Activated CD4-positive, CD25-positive, alpha-beta regulatory T cell (primary cell): ENCODE results near the gene ZFPL1.

Experiments used
- DNase-seq, 4 experiments: peaks; one replicate each; lab custom pipeline; 2025; lab: John Stamatoyannopoulos, UW

The ZFPL1 gene

DNA sequence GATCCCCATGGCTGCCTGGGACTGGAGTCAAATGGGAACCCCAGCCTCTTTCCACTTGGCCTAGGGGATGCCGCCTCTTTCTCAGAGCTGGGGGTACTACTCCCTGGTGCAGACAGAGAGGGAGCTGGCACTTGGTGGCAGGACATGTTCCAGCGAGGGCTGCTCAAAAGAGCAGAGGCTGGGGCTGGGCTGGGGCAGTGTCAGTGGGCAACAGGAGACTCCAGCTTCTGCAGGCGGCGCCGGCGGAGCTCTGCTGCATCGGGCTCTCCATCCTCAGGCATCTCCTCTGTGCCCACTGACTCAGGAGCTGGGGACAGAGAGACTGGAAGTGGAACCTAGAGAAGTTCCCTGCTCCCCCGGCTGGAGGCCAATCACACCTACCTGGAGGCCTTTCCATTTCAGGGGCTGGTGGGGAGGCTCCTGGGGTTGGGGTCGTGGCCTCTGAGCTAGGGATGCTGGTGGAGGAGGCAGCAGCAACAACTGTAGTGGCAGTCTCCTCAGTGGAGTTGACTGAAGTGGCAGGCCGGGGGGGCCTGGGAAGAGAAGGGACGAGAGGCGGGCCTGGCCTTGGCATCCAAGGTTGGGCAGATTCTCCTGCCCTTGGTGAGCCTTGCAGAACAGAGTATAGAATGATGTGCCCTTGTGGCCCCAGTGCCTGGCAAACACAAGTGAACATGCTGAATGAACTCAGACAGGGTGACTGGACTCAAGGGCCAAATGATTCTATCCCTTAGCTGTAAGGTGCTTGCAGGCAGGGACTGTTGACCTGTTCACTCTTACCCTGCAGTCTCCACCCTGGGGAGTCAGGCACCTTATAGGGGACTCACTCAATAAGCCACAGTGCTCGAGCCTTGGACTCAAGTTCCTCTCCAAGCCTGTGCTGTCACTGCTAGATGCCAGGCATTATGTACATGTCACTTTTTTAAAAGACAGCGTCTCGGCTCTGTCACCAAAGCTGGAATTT lies 44.4 kb downstream of the ZFPL1 start:
- no peak for DNase-seq

DNA sequence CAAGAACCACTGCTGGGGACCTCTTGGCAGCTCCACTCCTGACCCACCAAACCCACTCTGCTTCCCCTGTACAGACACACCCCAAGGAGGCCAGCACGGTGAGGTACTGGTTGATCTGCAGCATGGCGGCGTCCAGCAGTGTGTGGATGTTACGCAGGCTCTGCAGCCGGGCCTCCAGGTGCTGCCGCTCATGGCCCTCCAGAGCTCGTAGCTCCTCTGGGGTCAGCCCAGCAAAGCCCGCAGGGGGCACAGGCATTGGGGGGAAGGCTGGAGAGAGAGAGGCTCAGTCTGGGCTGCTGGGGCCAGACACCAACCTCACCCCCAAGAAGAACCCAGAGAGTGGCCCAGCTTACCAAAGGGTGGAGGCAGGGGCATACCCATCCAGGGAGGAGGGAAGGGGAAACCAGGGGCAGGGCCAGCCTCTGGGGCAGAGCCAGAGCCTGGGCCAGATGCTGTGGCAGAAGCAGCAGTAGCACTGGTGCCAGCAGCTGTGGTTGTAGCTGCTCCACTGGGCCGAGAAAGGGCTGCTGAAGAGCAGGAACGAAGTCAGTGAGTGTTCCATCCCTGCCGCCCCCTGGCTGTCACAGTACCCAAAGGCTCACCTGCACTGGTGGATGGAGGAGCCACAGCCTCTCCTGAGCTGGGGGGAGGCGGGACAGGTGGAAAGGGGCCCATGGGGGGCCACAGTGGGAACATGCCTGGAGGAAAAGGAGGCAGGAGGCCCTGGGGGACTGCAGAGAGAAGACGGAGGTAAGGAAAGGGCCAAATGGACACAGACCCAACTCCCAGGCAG lies 45.8 kb downstream of the ZFPL1 start:
- no peak for DNase-seq

DNA sequence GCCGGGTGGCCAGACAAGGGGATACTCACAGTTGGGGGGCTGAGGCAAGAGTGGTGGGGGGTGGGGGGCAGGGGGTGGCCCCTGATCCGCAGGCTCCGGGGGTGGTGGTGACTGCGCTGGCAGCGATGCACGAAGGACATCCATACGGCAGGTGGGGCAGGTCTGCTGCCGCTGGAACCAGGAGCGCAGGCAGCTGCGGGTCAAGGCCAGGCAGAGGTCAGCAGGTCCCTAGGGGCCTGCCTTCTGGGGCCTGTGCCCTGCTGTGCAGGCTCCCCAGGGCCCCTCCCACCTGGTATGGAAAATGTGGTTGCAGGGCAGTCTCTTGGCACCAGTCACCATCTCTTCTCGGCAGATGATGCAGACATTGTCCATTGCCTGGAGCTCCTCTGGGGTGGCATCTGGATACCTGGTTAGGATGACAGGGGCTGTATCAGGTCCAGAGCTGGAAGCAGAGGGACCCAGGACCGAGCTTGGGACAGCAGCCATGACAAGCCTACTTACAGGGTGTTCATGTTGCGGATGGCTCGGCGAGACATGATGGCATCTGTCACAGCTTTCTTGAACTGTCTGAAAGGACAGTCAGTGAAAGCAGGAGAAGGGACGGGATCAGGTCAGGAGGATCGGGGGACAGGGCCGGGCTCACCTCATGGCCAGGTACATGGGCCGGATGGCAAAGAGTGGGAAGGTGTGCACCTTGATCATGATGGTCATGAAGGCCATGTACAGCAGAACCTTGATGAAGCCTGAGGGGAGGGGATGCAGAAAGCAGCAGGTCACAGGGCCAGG lies 46.8 kb downstream of the ZFPL1 start:
- DNase-seq = no peak

DNA sequence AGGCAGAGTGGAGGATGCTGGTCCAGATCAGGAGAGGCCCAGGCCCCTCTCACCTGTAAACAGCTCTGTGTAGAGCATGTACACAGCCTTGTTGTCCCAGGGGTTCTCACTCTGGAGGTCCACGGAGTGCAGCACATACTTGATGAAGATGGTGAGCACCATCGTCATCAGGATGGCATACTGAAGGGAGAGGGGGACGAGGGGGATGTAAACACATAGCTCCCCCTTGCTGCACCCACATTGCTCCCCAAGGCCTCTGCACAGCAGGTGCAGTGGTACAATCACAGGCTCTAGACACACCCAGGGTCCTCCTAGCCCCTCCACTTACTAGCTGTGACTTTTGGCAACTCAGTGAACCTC lies 47.4 kb downstream of the ZFPL1 start:
- DNase-seq = no peak

DNA sequence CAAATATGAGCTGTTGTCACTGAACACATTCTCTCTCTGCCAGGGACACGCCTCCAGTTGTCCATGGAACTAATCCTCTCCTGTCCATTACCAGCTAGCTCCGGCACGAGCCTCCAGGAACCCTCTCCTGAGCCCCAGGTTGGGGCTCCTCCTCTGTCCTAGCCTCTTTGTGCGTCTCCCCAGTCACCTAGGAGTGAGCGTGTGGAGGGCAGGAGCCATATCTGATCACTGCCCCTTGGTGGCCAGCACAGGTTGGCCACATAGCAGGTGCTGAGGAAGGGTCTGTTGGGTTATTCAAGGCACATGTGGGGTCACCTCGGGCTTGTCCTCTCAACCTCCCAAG lies 47.8 kb downstream of the ZFPL1 start:
- DNase-seq = no peak

DNA sequence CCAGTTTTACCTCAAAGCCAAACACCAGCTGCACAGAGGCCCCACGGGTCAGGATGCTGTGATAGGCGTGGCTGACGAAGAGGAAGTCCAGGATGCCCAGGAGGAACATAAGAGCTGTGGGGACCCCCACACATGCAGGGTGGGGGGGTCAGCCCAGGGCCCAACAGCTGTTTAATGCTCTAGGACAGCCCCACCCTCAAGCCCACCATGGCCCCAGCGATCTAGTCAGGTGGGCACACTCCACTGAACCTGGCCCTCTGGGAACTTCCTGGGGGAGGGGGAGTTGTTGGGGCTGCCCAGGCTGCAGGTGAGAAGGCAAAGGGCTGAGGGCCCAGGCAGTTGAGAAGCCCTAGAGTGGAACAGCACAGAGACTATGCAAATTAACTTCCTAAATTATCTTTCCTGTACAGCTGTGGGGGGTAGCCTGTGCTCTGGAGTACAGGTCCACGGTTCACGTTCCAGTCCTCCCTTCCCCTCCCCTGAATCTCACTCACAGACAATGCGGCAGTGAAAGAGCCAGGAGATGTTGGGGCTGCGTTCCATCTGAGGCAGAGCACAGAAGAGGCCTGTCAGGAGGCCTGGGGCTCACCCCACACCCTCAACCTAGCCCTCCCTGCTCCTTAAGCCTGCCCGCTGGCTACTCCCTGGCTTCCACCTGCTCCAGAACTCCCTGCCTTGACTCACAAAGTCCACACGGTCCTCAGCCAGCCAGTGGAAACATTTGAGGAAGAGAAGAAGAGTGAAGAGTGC lies 48.4 kb downstream of the ZFPL1 start:
- no peak for DNase-seq

DNA sequence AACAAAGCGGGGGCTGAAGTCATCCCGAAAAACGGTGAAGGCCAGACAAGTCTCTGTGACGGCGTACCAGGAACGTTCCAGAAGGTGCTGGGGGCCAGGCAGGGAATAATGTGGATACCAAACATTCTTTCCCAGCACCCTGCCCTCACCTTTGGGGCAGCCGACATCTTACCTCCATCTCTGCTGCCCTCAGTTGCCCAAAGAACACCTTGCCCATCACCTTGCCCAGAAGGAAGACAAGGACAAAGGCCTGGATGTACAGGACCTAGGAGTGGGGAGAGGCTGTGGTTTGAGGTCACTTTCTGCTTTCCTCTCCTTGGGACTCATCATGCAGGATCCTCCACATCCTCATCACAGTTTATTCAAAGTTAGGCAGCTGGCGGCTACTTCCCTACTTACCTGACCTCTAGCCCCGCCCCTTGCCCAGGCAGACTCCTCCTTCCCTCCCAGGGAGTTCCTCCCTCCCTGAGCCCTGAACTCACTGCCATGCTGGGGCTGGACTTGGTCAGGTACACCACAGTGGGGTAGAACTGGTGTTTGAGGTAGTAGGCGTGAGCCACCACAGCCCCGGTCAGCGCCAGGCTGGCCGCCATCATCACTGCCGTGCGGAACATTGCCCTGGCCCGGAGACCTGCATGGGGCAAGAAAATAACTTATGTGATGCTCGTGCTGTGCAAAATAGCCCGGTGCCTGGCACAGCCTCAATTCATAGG lies 49.1 kb downstream of the ZFPL1 start:
- DNase-seq = peak in 1 of 4 experiments; percentile 18

DNA sequence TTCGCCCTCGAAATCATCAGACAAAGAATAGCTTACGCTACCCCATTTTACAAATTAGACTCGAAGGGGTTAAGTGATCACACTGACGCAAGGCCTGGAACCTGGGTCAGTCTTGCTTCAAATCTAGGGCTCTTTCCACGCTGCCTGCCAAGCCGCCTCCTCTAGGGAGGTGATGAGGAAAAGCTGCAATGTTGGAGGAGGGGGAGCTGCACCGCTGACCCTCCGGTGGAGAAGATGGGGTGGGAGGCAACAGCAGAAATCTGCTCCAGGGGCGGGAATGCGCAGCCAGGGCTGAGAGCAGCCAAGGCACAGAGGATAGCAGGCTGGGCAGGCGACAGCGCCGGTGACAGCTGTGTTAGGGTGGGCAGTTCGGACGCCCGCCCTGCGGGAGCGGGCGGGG lies 49.7 kb downstream of the ZFPL1 start:
- no peak for DNase-seq

DNA sequence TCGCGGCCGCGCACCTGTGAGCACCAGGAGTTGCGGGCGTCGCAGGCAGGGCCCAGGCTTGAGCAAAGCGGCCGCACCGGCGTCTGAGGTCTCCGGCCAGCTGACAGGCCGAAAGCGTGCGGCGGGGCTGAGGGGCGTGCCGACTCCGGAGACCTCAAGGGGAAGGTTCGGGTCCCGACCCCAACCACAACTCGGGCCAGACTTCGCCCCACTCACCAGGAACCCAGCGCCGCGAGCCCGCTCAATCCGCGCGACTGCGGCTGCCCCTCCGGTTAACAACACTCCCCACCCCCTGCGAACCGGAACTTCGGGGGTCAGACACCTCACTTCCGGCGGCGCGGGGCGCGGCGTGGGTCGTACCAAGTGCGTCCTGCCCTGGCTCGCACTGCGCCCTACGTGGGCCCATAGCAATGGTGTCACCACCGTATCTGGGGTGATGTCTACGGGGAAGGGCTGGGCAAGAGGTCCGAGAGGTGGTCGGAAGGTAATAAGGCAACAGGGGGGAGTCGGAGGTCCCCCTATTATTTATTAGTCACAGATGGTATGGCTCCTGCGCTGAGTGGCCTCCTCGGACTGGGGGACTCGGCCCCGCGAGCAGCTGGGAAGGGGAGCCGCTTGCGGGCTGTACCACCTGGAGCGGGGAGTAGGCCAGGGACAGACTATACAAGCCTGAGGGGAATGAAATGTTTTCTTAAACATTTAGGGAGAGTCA lies 50.4 kb downstream of the ZFPL1 start, which contains the start of gene SYVN1:
SYVN1 (minus strand) TSS at position 280 of the 712 bp plus-strand sequence. CDS start 918 bp downstream, outside the sequence.
- peak; percentile 83 to 88 (median 85) for DNase-seq

DNA sequence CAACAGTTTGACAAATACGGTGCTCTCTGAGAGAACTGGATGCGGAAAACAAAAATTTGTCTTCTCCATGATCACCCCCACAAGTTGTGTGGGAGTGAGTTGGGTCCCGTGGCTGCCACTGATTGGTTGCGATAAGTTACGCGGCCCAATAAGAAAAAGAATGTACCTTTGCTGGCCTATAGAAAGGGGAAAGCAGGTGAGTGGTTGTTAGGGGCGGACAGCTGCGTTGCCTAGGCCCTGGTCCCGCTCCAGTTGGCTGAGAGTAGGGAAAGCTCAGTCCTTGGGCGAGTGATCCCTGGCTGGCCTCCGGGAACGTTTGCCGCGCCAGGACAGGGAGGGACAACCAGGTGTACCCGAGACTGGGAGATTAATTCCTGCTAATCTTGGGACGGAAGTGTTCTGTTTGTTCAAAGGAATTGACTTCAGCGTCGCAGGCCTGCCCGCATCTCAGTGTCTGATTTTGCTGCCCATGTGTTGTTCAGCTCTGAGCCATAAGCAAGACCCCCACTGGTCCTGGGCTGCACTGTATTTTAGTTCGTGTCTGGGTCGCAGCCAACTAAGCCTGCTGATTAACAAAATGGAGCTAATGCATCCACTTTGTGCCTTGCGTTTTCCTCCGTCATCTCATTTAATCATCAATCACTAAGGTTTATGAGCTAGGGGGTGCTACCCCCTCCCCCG lies 51.1 kb downstream of the ZFPL1 start:
- DNase-seq = peak; percentile 66 to 71 (median 70)

DNA sequence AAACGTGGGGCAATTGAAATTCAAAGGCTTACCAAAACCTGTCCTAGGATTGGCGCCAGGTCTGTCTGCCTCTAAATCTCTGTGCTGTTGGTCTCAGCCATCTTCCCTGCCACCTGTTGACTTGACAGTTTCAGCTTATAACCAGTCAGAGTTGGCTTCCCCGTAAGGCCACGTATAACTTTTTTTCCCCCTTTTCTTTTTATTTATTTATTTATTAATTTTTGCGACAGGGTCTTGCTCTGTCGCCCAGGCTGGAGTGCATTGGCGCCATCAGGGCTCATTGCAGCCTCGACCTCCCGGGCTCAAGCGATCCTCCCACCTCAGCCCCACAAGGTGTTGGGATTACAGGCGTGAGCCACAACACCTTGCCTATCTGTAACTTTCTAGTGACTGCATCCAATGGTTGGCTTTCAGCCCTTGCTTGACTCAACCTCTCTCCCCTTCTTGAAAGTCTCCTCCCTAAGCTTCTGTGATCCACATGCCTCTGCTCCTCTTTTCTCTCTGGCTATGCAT lies 51.7 kb downstream of the ZFPL1 start:
- DNase-seq = no peak

DNA sequence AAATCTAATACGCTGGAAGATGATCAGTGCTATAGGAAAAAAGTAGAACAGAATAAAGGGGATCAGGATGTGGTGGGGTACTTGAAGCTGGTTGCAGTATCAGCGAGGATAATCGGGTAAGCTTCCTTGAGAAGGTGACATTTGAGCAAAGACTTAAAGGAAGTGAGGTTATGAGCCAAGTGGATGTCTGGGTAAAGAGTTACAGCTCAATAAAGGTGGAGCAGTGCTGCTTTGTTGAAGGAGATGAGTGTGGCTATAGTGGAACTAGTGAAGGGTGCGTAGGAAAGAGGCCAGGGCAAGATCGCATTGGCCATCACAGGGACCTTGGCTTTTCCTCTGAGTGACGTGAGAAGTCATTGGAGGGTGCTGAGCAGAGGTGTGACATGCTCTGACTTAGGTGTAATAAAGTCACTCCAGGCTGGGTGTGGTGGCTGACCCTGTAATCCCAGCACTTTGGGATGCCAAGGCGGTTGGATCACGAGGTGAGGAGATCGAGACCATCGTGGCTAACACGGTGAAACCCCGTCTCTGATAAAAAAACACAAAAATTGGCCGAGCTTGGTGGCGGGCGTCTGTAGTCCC lies 52.6 kb downstream of the ZFPL1 start:
- DNase-seq = no peak
